ENCODE results near the gene PHETA2.
"Not testable (repeated sequence)": the region's sequence is repeated elsewhere in the genome, so short reads cannot be mapped to it uniquely, and the experiment has no call there.

Gene PHETA2

DNA sequence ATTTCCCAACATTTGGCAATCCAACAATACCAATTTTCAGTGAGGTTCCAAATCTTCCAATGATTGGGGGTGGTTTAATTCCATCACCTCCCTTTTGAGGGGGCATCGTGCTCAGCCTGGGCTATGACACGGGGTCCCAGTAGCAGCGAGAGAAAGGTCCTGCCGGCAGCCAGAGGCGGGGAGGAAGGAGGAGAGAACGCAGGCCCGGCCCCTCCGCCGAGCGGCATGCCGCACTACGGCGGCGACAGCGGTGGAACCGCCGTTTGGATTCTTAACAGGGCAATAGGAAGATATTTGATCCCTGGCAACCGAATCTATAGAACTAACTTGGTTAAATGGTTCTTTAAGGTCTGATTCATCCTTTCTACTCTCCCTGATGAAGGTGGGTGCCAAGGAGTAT is 34.8 kb downstream of the PHETA2 start:
- H3K4me3 ChIP-seq (ENCODE audit: low read depth, low read length), result no peak overlapping the region
- TF ChIP-seq, protein P1, sequence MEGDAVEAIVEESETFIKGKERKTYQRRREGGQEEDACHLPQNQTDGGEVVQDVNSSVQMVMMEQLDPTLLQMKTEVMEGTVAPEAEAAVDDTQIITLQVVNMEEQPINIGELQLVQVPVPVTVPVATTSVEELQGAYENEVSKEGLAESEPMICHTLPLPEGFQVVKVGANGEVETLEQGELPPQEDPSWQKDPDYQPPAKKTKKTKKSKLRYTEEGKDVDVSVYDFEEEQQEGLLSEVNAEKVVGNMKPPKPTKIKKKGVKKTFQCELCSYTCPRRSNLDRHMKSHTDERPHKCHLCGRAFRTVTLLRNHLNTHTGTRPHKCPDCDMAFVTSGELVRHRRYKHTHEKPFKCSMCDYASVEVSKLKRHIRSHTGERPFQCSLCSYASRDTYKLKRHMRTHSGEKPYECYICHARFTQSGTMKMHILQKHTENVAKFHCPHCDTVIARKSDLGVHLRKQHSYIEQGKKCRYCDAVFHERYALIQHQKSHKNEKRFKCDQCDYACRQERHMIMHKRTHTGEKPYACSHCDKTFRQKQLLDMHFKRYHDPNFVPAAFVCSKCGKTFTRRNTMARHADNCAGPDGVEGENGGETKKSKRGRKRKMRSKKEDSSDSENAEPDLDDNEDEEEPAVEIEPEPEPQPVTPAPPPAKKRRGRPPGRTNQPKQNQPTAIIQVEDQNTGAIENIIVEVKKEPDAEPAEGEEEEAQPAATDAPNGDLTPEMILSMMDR (IDR thresholded peaks at IDR 0.05; ENCODE audit: control insufficient read depth, extremely low read depth, insufficient read depth), result no peak
- DNase-seq (ENCODE audit: low read depth), result no peak

DNA sequence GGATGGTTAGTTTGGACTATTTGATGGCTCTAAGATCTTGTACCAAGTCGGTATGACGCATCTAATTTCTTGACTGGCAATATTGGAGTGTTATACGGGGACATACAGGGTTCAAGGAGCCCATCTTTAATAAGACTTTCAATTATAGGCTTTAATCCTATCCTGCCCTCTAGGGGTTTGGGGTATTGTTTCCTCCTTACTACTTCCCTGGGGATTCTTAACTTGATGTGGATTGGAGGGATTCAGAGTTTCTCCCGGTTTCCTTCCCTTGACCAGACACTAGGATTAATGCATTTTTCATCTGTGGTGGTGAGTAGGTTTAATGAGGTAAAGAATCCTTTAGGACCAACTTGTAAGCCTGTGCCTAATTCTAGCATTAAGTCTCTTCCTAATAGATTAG is 37.8 kb downstream of the PHETA2 start:
- TF ChIP-seq, protein P1 (IDR thresholded peaks at IDR 0.05; ENCODE audit: control insufficient read depth, extremely low read depth, insufficient read depth), result no peak
- DNase-seq (ENCODE audit: low read depth), result no peak
- no peak overlapping the region for H3K4me3 ChIP-seq (ENCODE audit: low read depth, low read length)

DNA sequence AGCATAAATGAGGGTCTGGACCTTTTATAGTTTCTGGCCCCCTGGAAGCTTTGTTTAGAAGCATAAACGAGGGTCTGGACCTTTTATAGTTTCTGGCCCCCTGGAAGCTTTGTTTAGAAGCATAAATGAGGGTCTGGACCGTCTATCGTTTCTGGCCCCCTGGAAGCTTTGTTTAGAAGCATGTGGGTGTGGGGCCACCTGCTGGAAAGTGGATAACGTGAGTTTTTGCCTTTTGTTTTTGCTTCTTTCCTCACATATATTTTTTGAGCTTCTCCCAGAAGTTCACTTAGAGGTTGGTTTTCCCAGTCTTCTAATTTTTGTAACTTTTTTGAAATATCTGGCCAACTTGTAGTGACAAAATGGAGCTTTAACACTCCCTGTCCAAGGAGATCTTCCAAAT is 38.7 kb downstream of the PHETA2 start:
- TF ChIP-seq, protein P1 (IDR thresholded peaks at IDR 0.05; ENCODE audit: control insufficient read depth, extremely low read depth, insufficient read depth), result peak; percentile 16; the same call in 1 of the 2 replicates
- not testable (repeated sequence) for DNase-seq (ENCODE audit: low read depth); H3K4me3 ChIP-seq (ENCODE audit: low read depth, low read length)

DNA sequence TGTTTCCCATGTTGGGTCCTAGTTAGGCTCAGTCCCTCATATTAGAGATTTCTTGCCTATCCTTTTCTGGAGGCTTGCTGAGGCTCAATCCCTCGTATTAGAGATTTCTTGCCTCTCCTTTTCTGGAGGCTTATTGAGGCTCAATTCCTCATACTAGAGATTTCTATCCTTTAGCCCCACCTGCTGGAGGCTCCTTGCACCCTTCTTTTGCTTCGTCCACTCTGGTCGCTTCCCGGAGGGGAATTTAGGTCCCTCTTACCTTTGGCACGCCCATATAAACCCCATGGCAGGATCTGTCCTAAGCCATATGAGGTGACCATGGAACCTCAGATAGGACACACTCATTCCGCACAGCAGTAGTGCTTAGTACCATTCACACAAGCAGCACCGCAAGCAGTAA is 40.7 kb downstream of the PHETA2 start:
- no peak for DNase-seq (ENCODE audit: low read depth)
- H3K4me3 ChIP-seq (ENCODE audit: low read depth, low read length), result no peak overlapping the region
- TF ChIP-seq, protein P1 (IDR thresholded peaks at IDR 0.05; ENCODE audit: control insufficient read depth, extremely low read depth, insufficient read depth), result no peak

DNA sequence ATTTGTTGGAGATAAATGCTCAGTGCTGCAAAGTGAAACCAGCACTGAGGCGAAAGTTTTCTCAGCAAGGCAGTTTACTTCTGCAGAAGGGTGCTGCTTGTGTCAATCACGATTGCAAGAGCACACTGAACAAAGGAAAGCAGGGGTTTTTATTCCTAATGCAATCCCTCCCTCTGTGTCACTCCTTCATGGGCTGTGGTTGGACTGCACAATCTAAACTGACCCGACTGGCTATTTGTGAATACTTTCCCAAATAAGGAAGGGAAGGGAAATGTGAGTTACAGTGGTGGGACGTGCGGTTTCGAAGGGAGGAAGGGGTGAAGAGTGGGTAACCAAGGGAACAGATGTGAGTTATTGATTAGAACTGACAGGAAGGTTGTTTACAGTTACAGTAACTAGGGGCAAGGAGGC is 41.4 kb downstream of the PHETA2 start:
- not testable (repeated sequence) for DNase-seq (ENCODE audit: low read depth); H3K4me3 ChIP-seq (ENCODE audit: low read depth, low read length)

DNA sequence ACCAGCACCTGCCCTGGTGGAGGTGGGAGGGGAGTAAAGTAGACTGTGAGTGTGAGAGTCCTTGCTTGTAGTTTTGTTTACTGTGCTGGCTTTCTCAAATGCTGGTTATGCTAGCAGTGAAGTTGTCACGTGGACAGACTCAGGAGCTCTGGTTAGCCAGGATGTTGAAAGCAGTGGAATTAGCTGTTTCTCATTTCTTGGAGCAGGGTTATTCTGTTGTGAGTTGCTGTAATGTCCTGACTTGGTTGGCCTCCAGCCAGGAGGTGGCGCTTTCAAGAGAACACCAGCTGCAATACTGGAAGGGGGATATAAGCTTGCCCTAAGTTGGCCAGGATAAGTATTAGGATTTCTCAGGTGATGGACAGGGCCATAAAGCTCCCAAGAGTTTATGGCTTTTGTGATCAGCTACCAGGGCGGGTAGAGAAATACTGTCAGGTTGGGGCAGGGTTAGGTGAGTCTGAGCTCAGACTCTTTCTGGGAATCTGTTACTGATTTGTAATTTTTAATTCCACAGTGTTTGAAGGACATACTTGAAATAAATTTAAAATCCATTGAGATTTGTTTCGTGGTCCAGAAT is 42.9 kb downstream of the PHETA2 start:
- TF ChIP-seq, protein P1 (IDR thresholded peaks at IDR 0.05; ENCODE audit: control insufficient read depth, extremely low read depth, insufficient read depth), result no peak
- no peak for DNase-seq (ENCODE audit: low read depth)
- H3K4me3 ChIP-seq (ENCODE audit: low read depth, low read length), result no peak overlapping the region

DNA sequence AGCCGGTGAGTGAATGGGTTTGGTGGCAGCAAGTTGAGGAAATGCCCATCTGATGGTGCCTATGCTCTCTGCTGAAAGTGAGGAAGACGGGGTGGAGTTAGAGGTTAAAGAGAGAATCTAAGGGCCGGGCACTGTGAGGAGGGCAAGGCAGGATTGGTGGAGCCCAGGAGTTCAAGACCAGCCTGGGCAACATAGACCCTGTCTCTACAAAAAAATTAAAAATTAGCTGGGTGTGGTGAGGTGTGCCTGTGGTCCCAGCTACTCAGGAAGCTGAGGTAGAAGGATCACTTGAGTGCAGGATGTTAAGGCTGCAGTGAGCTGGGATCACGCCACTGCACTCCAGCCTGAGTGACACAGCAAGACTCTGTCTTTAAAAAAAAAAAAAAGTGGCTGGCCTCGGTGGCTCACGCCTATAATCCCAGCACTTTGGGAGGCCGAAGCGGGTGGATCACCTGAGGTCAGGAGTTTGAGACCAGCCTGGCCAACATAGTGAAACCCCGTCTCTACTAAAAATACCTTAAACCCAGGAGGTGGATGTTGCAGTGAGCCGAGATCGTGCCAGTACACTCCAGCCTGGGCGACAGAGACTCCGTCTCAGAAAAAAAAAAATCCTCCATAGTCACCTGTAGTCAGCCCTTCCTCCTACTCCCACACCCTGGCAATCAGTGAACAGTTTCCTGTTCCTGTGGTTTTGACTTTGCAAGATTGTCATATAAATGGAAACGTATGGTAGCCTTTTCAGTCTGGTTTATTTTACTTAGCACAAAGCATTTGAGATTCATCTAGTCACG is 46.4 kb downstream of the PHETA2 start:
- not testable (repeated sequence) for H3K4me3 ChIP-seq (ENCODE audit: low read depth, low read length); DNase-seq (ENCODE audit: low read depth)

DNA sequence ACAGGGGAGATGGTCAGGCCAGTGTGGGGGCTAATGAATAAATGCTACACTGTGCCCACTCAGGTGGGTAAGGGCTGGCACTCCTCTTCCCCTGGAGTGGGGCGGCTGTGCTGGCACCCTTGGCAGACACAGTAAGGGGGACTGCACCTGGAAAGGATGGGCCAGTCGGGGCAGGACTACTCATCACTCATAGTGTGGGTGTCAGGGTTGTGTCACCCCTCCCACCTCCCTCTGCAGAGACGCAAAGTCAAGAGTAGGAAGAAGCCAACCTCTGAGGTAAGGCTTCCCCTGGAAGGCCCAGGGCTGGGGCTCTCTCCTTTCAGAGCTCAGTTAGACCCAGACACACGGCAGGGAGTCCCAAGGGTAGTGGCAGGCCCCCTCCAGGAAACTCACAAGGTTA is 49.5 kb downstream of the PHETA2 start:
- not testable (repeated sequence) for H3K4me3 ChIP-seq (ENCODE audit: low read depth, low read length); DNase-seq (ENCODE audit: low read depth)

Measured in LNCaP clone FGC (cell line).